Progenitor cell of endocrine pancreas (in vitro differentiated cells): Measurements from ENCODE around the gene STAT4. TPM values are rescaled to one million over a fixed set of nuclear protein-coding genes. Genes with fewer than 3 reads are reported as not detected.

ENCODE experiments used
- DNase-seq: peaks from one replicate; pipeline ENCODE4 v3.0.0; 2021; ENCODE audit warnings: low spot score; ENCODE audit not compliant: unreplicated experiment
- H3K27ac Mint-ChIP-seq: 2 replicates; pipeline ENCODE4 v1.8.0; 2021; ENCODE audit warnings: mild to moderate bottlenecking, moderate library complexity, mixed read lengths
- H3K27me3 Mint-ChIP-seq: 2 replicates; pipeline ENCODE4 v1.8.0; 2021; ENCODE audit warnings: mixed read lengths
- H3K36me3 Mint-ChIP-seq: 2 replicates; pipeline ENCODE4 v1.8.0; 2022; ENCODE audit warnings: mixed read lengths; ENCODE audit not compliant: insufficient read depth
- H3K4me1 Mint-ChIP-seq: 2 replicates; pipeline ENCODE4 v1.8.0; 2021; ENCODE audit warnings: low read depth, mixed read lengths
- H3K4me3 Mint-ChIP-seq: 2 replicates; pipeline ENCODE4 v1.8.0; 2021; ENCODE audit warnings: low read depth, mild to moderate bottlenecking, moderate library complexity, mixed read lengths
- H3K9me3 Mint-ChIP-seq: 2 replicates; pipeline ENCODE4 v1.8.0; 2021; ENCODE audit warnings: low read depth, mixed read lengths
- total RNA-seq: library from RNA; stranded (reverse); gene quantifications from 2 replicates; pipeline ENCODE4 v1.2.1, GENCODE V29; 2021
- TF ChIP-seq, protein P1 (sequence below): fragments of 200-600 bp; sonication (generic); IDR thresholded peaks from one replicate; pipeline ENCODE4 v1.5.0; 2021; ENCODE audit warnings: antibody characterized with exemption, mild to moderate bottlenecking; ENCODE audit not compliant: unreplicated experiment

Gene STAT4
- total RNA-seq, 1 donor from 2014 or later = 18.8 TPM

GRCh38 chr2:191020221-191020741 lies 130.5 kb downstream of the STAT4 start:
- peak overlapping the region; percentile 85 for H3K27ac Mint-ChIP-seq
- peak; percentile 90 for DNase-seq
- TF ChIP-seq, protein P1, sequence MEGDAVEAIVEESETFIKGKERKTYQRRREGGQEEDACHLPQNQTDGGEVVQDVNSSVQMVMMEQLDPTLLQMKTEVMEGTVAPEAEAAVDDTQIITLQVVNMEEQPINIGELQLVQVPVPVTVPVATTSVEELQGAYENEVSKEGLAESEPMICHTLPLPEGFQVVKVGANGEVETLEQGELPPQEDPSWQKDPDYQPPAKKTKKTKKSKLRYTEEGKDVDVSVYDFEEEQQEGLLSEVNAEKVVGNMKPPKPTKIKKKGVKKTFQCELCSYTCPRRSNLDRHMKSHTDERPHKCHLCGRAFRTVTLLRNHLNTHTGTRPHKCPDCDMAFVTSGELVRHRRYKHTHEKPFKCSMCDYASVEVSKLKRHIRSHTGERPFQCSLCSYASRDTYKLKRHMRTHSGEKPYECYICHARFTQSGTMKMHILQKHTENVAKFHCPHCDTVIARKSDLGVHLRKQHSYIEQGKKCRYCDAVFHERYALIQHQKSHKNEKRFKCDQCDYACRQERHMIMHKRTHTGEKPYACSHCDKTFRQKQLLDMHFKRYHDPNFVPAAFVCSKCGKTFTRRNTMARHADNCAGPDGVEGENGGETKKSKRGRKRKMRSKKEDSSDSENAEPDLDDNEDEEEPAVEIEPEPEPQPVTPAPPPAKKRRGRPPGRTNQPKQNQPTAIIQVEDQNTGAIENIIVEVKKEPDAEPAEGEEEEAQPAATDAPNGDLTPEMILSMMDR = peak; percentile 8

GRCh38 chr2:191019376-191019775 lies 131.4 kb downstream of the STAT4 start:
- Mint-ChIP-seq H3K4me1 (peaks cover 9% of the 10 kb centered on the region), H3K9me3 (no peaks in the 10 kb centered on the region), H3K27ac (no peak overlapping the region), H3K36me3 (no peaks in the 10 kb centered on the region), H3K4me3 (no peak overlapping the region), H3K27me3 (no peaks in the 10 kb centered on the region)
- DNase-seq = no peak
- TF ChIP-seq, protein P1 = no peak

More at GRCh38 chr2:191020221-191020741, 130.5 kb downstream of the STAT4 start:
- Mint-ChIP-seq H3K36me3 (no peaks in the 10 kb centered on the region), H3K9me3 (no peaks in the 10 kb centered on the region), H3K27me3 (no peaks in the 10 kb centered on the region), H3K4me1 (peaks cover 9% of the 10 kb centered on the region), H3K4me3 (no peak overlapping the region)

DNA sequence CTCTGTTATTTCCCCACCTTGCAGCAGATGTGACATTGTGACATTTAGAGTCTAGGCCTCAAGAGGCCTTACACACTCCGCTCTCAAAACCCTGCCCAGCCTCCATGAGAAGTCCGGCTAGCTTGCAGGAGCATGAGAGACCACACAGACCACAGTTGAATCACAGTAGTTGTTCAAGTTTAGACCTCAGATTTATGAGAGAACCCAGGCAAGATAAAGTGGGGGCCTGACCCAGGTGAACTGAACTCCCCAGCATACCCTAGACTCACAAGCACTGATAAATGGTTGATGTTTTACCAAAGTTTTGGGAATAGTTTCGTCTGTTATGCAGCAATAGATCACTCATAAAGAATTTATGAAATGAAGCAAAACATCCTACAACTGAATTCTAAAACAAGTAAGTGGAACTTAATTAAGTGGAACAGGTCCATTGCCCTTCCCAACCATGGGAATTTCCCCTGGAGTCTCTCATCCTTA lies 132.1 kb downstream of the STAT4 start:
- Mint-ChIP-seq H3K27me3 (no peaks in the 10 kb centered on the region), H3K4me1 (peaks cover 9% of the 10 kb centered on the region), H3K36me3 (no peaks in the 10 kb centered on the region), H3K4me3 (no peak overlapping the region), H3K27ac (no peak overlapping the region), H3K9me3 (no peaks in the 10 kb centered on the region)
- DNase-seq = no peak
- TF ChIP-seq, protein P1 = no peak

GRCh38 chr2:191018048-191018447 lies 132.7 kb downstream of the STAT4 start:
- Mint-ChIP-seq H3K27ac (no peak overlapping the region), H3K36me3 (no peaks in the 10 kb centered on the region), H3K27me3 (no peaks in the 10 kb centered on the region), H3K4me1 (peaks cover 9% of the 10 kb centered on the region), H3K4me3 (no peak overlapping the region), H3K9me3 (no peaks in the 10 kb centered on the region)
- TF ChIP-seq, protein P1 = no peak
- DNase-seq = no peak

- H3K4me1 Mint-ChIP-seq = peaks cover 15% of the 10 kb centered on the region
- no peak for DNase-seq
- H3K4me3 Mint-ChIP-seq = no peak overlapping the region
- no peak overlapping the region for H3K27ac Mint-ChIP-seq
- TF ChIP-seq, protein P1 = no peak
- H3K9me3 Mint-ChIP-seq = no peaks in the 10 kb centered on the region
- no peaks in the 10 kb centered on the region for H3K27me3 Mint-ChIP-seq
- H3K36me3 Mint-ChIP-seq = no peaks in the 10 kb centered on the region
These were observed 135.0 kb downstream of the STAT4 start for GRCh38 chr2:191015831-191016230.
